NOMO-1 treated with dmso at 0.1 percent for 144 hours (cell line): ENCODE measurements around the gene SLC25A20.
A peak's percentile ranks its signal among the peaks of the same experiment; 100 is the strongest.

ENCODE experiments used
- DNase-seq: peaks from one replicate; lab custom pipeline; 2025; ENCODE audit not compliant: unreplicated experiment; lab: John Stamatoyannopoulos, UW

The SLC25A20 gene

DNA sequence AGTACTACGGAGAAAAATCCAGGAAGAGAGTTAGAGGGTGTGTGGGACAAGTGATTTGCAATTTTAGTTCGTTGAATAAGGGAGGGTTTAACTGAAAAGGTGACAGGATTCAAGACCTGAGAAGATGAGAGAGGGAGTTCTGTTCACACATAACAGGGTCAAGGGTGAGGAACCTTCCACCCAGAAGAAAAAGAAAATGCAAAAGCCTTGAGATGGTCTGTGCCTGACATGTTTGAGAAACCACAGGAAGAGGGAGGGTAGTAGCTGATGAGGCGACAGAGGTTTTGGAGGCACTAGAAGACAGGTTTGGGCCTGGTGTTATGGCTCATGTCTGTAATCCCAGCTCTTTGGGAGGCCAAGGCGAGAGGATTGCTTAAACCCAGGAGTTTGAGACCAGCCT is 591 bp upstream of the SLC25A20 start:
- no peak for DNase-seq

DNA sequence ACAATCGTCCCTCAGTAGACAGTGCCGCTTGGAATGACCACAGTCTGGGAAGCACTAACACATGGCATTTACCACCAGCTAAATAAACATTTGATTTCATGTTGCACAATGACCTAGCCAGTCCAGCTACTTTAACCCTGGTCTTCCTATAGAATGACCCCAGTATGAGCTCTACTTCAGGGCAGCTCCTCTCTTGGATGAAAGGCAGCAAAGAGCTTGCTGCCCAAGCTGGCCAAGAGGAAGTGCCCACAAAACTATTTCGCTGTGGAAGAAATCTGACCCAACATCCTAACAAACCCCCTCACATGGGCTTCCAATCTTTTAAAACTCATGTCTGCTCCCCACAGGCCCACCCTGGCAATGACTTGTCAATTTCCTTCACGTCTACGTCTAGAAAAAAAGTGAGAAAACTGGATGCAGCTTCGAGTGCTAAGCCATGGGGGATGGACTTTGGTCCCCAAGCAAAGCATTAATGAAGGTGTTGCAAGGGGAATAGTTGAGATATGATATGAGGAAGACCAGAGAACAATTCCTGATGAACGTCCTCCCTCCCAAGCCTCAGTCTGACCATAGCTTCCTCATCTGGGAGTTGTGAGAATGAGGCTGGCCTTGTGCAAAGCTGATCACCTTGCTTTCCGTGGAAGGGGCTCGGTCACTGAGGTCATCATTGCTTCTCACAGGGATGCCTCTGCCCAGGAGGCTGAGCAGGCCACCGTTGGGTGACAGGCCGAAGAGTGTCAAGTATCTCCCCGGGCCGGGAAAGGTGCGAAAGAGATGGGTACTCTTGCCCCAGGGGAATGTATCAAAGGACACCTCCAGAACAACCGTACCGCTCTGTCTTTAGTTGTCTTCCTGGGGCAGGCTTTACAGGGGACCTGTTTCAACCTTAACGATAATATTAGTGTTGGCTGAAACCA is 964 bp downstream of the SLC25A20 start:
- no peak for DNase-seq

DNA sequence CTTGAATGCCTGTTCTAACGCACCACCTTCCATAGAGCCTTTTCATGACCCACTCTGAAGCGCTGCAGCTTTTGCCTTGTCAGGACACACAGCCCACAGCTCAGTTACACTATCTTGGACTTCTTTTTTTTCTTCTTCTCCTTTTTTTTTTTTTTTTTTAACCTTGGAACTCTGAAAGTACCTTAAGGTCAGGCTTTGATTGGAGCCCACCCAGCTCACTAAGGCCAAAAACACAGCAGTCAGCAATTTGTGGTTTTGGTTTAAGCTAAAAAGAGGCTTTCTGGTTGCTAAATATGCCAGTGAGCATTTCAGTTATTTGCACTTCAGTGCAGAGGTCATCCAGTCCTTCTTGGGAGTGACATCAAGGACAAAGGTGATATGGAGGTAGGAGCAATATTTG is 1.7 kb downstream of the SLC25A20 start:
- DNase-seq, result peak; percentile 62

DNA sequence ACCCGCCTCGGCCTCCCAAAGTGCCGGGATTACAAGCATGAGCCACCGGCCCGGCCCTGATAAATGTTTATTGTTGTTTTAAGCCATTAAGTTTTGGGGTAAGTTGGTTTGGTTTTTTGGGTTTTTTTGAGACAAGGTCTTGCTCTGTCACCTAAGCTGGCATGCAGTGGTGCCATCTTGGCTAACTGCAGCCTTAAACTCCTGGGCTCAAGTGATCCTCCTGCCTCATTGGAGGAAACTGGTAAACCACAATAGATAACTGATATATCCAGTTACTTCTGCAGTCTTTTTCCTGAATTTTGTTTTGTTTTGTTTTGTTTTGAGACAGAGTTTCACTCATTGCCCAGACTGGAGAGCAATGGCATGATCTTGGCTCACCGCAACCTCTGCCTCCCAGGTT is 4.2 kb downstream of the SLC25A20 start:
- no peak for DNase-seq

DNA sequence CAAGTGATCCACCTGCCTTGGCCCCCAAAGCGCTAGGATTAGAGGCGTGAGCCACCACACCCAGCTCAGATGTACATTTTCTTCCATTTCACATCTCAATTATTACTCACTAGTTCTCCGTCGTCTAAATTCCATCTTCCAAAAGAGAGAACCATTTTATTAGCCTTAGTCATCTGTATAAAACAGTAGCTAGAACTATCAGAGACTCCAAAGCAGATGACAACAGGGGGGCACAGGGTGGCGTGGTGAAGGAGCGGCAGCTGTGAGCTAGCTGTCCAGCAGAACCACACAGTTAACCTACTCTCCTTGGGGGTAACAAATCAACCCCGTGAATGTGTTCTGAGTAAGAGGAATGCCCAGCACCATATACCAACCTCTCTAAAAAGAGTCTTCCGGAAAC is 7.1 kb downstream of the SLC25A20 start:
- no peak for DNase-seq

DNA sequence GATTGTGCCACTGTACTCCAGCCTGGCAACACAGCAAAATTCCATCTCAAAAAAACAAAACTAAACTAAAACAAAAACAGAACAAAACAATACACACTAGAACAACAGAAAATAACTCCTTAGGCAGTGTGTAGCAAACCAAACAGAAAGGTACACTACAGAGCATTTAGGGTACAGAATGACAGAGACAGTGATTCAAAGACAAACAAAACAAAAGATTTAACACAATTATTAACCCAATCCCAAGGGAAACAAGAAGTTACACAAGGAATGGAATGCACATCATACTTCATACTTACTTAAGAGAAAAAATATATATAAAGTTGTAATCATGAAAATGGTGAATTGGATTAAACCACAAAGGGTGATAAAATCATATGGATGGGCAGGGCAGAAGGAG is 12.9 kb downstream of the SLC25A20 start:
- no peak for DNase-seq

DNA sequence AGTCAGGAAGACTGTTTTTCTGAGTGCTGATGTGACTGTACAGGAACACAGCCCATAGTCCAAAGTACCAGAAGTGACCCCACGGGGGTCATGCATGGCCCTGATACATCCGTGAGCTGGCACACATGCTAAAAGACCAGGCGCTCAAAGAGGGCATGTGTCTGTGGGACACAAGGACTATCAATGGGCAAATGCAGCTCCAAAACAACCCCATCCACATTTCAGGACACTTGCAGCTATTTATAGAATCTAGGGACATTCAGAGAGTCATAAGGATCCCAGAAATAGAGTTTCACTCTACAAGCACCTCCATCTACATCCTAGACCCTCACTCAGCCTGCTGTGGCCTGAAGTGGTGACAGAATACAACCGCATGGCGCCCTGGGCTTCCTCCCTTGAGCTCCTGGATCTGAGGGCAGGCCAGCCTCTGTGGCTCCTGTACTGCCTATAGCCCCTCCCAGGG is 17.0 kb downstream of the SLC25A20 start:
- DNase-seq, result no peak

DNA sequence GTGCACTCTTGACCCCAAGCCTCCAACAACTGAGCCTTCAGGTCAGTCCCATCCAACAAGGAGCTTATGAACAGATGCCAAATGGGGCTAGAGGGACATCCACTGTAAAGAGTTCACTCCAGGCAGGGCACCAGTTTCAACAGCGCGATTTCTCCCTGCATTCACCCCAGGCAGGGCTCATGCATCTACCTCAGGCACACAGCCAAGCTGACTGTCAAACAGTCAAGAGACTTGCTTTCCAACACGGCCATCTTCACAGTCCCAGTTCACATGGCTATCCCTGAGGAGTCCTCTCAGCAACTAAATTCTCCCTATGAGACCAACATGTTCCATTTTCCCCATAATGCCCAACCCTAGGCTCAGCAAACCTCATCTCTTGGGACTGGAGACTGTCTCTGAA is 17.7 kb downstream of the SLC25A20 start:
- DNase-seq, result no peak

DNA sequence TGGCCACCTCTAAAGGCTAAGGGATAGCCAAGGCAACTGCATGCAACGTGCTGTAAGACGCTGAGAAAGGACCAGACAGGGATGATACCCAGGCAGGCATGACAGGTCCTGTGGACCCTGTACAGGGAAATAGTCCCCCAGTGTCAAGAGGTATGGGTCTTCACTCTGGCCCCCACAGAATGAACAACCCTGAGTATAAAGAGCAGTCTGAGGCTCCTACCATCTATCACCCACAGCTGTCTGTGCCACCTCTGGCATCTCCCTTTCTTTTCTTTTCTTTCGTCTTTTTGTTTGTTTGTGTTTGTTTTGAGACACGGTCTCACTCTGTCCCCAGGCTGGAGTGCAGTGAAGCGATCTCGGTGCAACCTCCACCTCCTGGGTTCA is 18.7 kb downstream of the SLC25A20 start:
- no peak for DNase-seq

DNA sequence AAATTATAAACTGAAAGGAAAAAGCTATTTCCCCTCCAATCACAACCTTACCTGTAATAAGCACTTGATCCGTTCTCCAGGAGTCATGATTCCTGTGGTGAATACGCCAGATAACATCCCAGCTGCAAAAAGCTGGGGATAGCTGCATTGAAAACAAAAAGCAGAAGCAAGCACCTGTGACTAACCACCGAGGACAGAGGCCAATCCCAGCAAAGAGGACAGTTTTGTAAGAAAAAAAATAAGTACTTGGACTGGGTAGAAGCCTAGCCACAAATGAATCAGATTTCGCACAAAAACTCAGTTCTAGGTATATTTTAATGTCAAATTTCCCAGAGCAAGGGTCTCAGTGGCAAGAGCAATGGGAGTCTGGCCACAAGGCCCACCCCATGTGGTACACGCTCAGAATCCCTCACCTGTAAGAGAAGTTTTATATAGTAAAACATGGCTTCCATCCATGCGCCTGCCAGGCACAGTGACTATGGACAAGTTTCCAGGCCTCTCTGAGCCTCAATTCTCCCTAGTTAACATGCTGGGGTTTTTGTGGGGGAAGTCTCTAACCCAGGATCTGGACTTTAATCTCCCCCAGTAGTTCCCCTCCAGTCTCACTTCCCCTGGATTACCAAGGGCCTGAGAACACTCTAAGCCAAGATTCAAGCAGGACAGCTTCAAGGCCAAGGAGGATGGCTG is 19.2 kb downstream of the SLC25A20 start:
- peak; percentile 16 for DNase-seq

DNA sequence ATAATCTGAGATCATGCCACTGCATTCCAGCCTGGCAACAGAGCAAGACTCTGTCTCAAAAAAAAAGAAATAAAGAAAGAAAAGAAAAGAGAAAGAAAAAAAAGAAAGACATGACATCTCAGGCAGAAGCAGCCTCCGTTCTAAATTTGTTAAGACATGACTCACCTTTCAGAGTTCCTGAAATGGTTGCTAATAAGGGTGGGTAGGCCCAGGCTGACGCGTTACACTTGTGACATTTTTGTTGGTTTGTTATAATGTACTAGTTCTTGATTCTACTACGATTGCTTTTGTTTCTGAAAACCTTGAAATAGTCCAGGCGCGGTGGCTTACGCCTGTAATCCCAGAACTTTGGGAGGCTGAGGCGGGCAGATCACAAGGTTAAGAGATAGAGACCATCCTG is 21.0 kb downstream of the SLC25A20 start:
- no peak for DNase-seq

DNA sequence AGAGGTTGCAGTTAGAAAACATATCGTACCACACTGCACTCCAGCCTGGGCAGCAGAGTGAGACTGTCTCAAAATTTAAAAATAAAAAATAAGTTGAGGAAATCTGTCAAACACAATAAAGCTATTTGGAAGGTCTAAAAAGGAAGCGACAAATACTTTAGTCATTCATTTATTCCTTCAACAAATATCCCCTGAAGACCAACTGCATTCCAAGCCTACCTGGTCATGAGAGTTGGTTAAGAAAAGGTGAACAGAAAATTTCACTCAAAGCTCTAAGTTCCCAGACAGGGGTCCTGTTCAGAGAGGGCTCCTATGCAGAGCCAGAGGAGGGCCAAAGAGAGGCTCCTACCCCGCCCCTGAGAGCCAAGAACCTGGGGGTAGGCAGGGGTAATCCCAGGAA is 35.6 kb downstream of the SLC25A20 start:
- DNase-seq, result no peak

DNA sequence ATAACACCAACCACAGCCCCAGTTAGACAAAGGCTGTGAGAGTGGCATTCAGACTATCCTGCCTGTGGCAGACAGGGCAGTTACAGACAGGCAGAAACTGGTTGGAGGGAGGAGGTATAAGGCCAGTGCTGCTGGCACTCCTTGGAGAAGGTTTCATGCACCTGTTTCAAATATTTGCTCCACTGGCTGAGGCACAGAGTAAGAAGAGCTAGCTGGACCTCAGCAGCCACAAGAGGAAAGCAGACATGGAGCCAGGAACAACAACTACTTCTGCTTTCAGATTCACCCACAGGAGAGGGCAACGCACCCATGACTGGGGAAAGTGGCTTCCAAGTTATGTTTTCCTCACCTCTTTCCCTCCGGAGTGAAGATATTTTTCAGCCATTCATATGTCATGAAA is 39.5 kb downstream of the SLC25A20 start:
- no peak for DNase-seq

DNA sequence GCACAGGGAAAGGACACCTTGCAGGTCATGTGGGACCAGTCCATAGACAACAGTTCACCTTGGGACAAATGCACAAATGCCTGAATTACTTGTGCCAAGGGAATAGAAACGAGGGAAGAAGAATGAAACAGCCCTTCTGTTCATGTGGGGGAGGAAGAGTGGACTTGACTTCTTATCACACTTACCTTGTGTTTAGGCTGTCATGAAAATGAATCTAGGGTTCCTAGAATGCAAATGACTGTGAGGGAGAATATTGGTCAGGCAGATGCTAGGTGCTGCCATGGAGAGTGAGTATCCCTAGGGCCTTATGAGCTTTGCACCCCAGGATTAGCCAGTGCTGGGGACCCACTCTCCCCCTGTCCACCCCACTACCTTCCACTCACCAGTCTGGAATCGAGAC is 40.0 kb downstream of the SLC25A20 start:
- DNase-seq, result no peak

DNA sequence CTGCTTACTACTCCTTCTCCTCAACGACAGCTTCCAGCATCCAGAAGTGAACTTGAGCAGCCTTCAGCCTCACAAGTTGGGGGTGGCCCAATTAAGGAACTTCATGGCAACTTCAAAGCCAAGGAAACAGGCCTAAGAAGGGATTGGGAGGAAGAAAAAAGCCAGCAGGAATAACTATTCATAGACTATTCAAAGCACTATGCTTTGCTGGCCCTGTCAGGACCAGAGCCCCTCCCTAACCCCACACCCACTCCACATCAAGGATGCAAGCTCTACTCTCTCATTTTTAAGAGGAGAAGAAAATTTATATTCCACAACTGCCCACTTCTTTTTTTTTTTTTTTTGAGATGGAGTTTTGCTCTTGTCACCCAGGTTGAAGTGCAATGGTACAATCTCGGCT is 41.0 kb downstream of the SLC25A20 start:
- no peak for DNase-seq

DNA sequence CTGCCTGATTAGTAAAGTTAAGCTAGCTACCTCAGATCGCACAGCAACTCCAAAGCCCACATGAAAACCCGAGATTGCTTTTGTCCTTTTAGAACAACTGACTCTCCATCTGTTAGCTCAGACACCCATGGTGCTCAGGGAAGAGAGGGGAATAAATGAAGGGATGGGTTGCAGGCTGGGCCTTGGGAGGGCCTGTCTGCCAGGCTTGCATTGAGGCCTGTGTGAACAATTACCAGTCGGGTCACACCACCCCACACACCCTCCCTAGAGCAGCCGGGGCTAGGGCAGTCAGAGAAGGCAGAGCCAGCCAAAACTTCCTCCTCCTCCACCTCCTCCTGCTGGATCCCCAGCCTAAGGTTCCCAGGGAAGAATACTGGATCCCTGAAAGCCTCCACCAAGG is 42.2 kb downstream of the SLC25A20 start:
- no peak for DNase-seq

DNA sequence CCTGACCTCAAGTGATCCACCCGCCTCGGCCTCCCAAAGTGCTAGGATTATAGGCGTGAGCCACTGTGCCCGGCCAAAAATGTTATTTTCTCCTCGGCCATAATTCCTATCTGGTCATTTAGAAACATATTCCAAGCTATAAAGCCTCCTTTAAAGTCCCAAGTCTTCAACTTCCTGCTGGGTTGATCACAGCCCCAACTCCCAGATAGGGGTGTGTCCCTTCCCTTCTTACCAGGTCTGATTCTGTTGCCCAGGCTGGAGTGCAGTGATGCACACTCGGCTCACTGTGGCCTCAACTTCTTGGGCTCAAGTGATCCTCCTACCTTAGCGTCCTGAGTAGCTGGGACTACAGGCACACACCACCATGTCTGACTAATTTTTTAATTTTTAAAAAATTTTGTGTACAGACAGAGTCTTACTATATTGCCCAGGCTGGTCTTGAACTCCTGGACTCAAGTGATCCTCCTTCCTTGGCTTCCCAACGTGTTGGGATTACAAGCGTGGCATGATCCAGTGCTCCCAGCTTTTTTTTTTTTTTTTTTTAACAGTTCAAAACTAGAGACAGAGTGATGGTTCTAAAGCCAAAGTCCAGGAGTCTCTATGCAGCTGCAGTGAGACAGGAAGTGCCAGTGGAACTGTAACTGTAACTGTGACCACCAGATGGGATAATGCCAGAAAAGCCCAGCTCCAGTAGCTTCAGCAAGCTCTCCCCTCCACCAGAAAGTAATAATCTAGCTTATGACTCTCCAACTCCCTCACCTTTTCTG is 42.8 kb downstream of the SLC25A20 start:
- no peak for DNase-seq

DNA sequence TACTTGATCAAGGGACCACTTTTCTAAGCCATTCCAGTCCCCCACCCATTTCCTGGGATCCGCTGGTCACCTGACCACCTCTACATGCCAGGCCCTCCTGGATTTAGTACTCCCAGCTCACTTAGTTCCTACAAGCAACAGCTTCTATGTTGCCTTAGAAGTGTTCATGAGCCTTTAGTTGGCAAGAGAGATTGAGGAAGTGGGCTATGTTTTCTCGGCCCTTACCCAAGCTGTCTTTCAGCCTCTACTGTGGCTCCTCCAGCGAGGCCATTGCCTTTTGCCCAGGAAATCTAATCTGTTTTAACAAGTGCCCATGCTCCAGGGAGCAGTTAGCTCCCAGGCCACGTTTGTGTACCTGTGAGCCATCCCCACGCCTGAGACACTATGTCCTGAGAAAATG is 46.5 kb downstream of the SLC25A20 start:
- DNase-seq, result no peak

DNA sequence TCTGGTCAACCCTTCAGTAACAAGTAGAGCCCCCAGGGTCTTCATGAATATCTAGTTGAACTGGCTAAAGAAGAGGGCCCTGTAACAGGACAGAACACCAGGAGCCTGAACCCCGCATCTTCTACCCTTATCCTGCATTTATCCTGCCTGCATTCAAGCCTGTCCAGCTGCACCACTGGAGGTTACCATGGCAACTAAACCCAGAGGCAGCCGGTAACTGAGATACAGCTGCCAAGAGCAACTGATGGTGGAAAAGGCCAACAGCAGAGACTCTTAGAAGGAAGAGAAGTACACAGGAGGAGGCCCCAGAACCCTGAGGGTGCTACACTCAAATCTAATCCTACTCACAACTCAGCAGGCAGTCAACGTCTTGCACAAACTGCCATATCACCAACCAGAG is 47.3 kb downstream of the SLC25A20 start:
- DNase-seq, result no peak

DNA sequence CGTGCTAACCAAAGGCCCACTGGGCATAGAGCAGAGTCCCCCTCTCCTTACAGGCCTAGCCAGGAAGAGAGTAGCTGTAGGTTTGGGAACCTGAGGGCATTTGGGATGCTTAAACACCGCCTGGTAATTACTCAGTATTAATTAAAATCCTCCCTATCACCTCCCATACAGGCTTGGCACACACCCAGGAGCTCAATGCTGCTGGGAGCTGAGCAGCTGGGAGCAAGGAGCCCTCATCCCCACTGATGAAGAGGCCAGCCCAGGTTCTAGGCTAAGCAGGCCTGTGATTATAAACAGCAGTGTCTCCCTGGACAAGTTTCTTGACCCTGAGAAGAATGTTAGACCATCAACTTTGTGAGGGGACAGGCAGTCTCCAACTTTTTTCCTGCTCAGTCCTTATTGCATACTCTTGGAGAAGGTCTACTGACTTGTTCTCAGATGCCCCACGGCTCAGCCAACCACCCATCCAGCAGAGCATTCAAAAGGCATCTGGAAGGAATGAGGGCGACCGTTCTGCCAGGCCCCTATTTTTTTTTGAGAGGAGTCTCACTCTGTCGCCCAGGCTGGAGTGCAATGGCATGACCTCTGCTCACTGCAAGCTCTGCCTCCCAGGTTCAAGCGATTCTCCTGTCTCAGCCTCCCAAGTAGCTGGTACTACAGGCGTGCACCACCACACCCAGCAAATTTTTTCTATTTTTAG is 49.7 kb downstream of the SLC25A20 start:
- no peak for DNase-seq
